Measurements from ENCODE around the gene SLX9. TPM values are rescaled to one million over a fixed set of nuclear protein-coding genes. Genes with fewer than 3 reads are reported as not detected.

Gene SLX9
- total RNA-seq, 1 donor from 2014 or later: 0.75 TPM

- Histone ChIP-seq H3K27ac (no peak overlapping the region), H3K9me3 (no peaks in the 10 kb centered on the region), H3K4me1 (peaks cover 0 to 13% of the 10 kb centered on the region in 2 donors), H3K27me3 (no peaks in the 10 kb centered on the region), H3K4me3 (no peak overlapping the region), H3K36me3 (no peaks in the 10 kb centered on the region)
- no peak for DNase-seq (ENCODE audit: low spot score in 2 of 2)
- TF ChIP-seq CTCF (IDR thresholded peaks at IDR 0.05): no peak
- intact Hi-C loops (cut with DNase I): no loop called here
Measured at GRCh38 chr21:44908908-44909307, 30.9 kb upstream of the SLX9 start.

- no peaks in the 10 kb centered on the region for H3K9me3 ChIP-seq
- no peaks in the 10 kb centered on the region for H3K36me3 ChIP-seq
- no peaks in the 10 kb centered on the region for H3K27me3 ChIP-seq
- no peak for TF ChIP-seq CTCF (IDR thresholded peaks at IDR 0.05)
- no peak overlapping the region for H3K4me3 ChIP-seq
- H3K4me1 ChIP-seq: peaks cover 0 to 13% of the 10 kb centered on the region in 2 donors
- no peak overlapping the region for H3K27ac ChIP-seq
- DNase-seq (ENCODE audit: low spot score in 2 of 2): no peak
- intact Hi-C loops (cut with DNase I): no loop called here
Measured at GRCh38 chr21:44909719-44910118, 30.1 kb upstream of the SLX9 start.

GRCh38 chr21:44910229-44911067, 29.4 kb upstream of the SLX9 start:
- H3K27me3 ChIP-seq: no peaks in the 10 kb centered on the region
- intact Hi-C loops (cut with DNase I): no loop called here
- TF ChIP-seq CTCF (IDR thresholded peaks at IDR 0.05): no peak
- H3K9me3 ChIP-seq: no peaks in the 10 kb centered on the region
- H3K27ac ChIP-seq: no peak overlapping the region
- H3K4me3 ChIP-seq: no peak overlapping the region
- H3K36me3 ChIP-seq: no peaks in the 10 kb centered on the region
- DNase-seq (ENCODE audit: low spot score in 2 of 2): no peak
- H3K4me1 ChIP-seq: peaks cover 0 to 13% of the 10 kb centered on the region in 2 donors

GRCh38 chr21:44911068-44911383, 28.8 kb upstream of the SLX9 start:
- Histone ChIP-seq H3K27ac (no peak overlapping the region), H3K4me3 (no peak overlapping the region), H3K4me1 (peaks cover 0 to 13% of the 10 kb centered on the region in 2 donors), H3K36me3 (no peaks in the 10 kb centered on the region), H3K27me3 (no peaks in the 10 kb centered on the region), H3K9me3 (no peaks in the 10 kb centered on the region)
- intact Hi-C loops (cut with DNase I): no loop called here
- no peak for DNase-seq (ENCODE audit: low spot score in 2 of 2)
- no peak for TF ChIP-seq CTCF (IDR thresholded peaks at IDR 0.05)

DNA sequence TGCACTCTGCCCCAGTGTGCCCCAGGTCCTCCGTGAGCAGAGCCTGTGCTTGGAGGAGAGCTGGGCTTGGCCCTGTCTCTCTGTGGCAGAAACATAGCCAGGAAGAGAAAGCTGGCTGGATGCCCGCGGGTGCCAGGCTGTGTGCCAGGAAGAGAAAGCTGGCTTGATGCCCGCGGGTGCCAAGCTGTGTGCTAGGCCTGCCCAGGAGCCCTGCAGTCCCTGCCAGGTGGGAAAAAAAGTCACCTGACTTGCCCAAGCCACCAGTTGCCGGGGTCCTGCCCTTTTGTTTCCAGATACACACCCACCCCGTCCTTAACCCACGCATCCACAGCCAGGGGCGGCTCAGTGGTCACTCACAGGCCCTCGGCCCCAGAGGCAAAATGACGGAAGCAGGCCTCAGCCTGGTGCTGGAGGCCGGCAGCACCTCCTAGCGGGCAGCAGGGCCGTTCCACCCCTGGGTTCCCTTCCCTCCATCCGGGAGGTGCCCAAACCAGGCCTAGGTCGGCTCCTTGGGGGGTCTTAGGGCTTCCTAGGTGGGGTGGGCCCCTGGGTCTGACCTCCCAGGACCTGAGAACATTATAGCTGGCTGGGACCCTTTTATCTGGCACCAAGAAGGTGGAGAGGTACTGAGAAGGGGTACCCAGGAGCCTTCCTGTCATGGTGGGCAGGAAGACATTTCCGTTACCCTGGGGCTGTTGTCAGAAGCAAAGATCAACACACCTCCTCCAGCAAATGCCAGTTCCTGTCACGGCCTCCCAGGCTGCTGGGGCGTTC, 28.3 kb upstream of the SLX9 start:
- no peak overlapping the region for H3K27ac ChIP-seq
- peak in 2 of 3 experiments; percentile 14 to 21 for TF ChIP-seq CTCF (IDR thresholded peaks at IDR 0.05)
- no peak overlapping the region for H3K4me3 ChIP-seq
- intact Hi-C loops (cut with DNase I): no loop called here
- no peaks in the 10 kb centered on the region for H3K36me3 ChIP-seq
- H3K9me3 ChIP-seq: no peaks in the 10 kb centered on the region
- H3K27me3 ChIP-seq: no peaks in the 10 kb centered on the region
- peaks cover 0 to 13% of the 10 kb centered on the region in 2 donors for H3K4me1 ChIP-seq
- peak; percentile 49 to 82 for DNase-seq (ENCODE audit: low spot score in 2 of 2)
